Measurements from ENCODE around the gene TDRD9.

The TDRD9 gene

GRCh38 chr14:103925316-103925715, 2.9 kb upstream of the TDRD9 start:
- no peak for DNase-seq (ENCODE audit: low read depth)

GRCh38 chr14:103927566-103927965, 690 bp upstream of the TDRD9 start:
- no peak for DNase-seq (ENCODE audit: low read depth)

GRCh38 chr14:103930051-103930604, 1.9 kb downstream of the TDRD9 start:
- no peak for DNase-seq (ENCODE audit: low read depth)

GRCh38 chr14:103931422-103931821, 3.2 kb downstream of the TDRD9 start:
- DNase-seq (ENCODE audit: low read depth) = no peak

- no peak for DNase-seq (ENCODE audit: low read depth)
Measured at GRCh38 chr14:103932791-103933490, 4.7 kb downstream of the TDRD9 start.

- DNase-seq (ENCODE audit: low read depth) = no peak
Measured at GRCh38 chr14:103935102-103935501, 6.8 kb downstream of the TDRD9 start.

- no peak for DNase-seq (ENCODE audit: low read depth)
Measured at GRCh38 chr14:103941462-103941861, 13.2 kb downstream of the TDRD9 start.

GRCh38 chr14:103941973-103942736, 13.9 kb downstream of the TDRD9 start, which contains the start of gene RD3L:
Gene RD3L, minus strand, starts transcription at chr14:103942529. Its CDS starts 834 bp downstream, at chr14:103941695.
- no peak for DNase-seq (ENCODE audit: low read depth)

GRCh38 chr14:103943673-103944072, 15.4 kb downstream of the TDRD9 start:
- no peak for DNase-seq (ENCODE audit: low read depth)

- no peak for DNase-seq (ENCODE audit: low read depth)
Measured at GRCh38 chr14:103946975-103947374, 18.7 kb downstream of the TDRD9 start.

- DNase-seq (ENCODE audit: low read depth) = no peak
Measured at GRCh38 chr14:103948442-103948841, 20.2 kb downstream of the TDRD9 start.

- DNase-seq (ENCODE audit: low read depth) = peak; percentile 37
Measured at GRCh38 chr14:103949131-103949790, 21.0 kb downstream of the TDRD9 start.

- DNase-seq (ENCODE audit: low read depth) = no peak
Measured at GRCh38 chr14:103960457-103961055, 32.3 kb downstream of the TDRD9 start.

- DNase-seq (ENCODE audit: low read depth) = no peak
Measured at GRCh38 chr14:103961928-103962578, 33.8 kb downstream of the TDRD9 start.

GRCh38 chr14:103966631-103967030, 38.4 kb downstream of the TDRD9 start:
- no peak for DNase-seq (ENCODE audit: low read depth)

- DNase-seq (ENCODE audit: low read depth) = no peak
Measured at GRCh38 chr14:103969961-103970360, 41.7 kb downstream of the TDRD9 start.

- peak; percentile 13 for DNase-seq (ENCODE audit: low read depth)
Measured at GRCh38 chr14:103973354-103973753, 45.1 kb downstream of the TDRD9 start.

- no peak for DNase-seq (ENCODE audit: low read depth)
Measured at GRCh38 chr14:103974575-103974974, 46.3 kb downstream of the TDRD9 start.

- peak; percentile 15 for DNase-seq (ENCODE audit: low read depth)
Measured at GRCh38 chr14:103980623-103981238, 52.5 kb downstream of the TDRD9 start.

GRCh38 chr14:103984196-103984595, 55.9 kb downstream of the TDRD9 start:
- no peak for DNase-seq (ENCODE audit: low read depth)

GRCh38 chr14:103989034-103989433, 60.8 kb downstream of the TDRD9 start:
- no peak for DNase-seq (ENCODE audit: low read depth)
